Measurements from ENCODE around the gene ADM2. TPM values are rescaled to one million over a fixed set of nuclear protein-coding genes. Genes with fewer than 3 reads are reported as not detected.

The ADM2 gene
- total RNA-seq, 2 donors from 2014 or later: 6.0 to 7.0 TPM

DNA sequence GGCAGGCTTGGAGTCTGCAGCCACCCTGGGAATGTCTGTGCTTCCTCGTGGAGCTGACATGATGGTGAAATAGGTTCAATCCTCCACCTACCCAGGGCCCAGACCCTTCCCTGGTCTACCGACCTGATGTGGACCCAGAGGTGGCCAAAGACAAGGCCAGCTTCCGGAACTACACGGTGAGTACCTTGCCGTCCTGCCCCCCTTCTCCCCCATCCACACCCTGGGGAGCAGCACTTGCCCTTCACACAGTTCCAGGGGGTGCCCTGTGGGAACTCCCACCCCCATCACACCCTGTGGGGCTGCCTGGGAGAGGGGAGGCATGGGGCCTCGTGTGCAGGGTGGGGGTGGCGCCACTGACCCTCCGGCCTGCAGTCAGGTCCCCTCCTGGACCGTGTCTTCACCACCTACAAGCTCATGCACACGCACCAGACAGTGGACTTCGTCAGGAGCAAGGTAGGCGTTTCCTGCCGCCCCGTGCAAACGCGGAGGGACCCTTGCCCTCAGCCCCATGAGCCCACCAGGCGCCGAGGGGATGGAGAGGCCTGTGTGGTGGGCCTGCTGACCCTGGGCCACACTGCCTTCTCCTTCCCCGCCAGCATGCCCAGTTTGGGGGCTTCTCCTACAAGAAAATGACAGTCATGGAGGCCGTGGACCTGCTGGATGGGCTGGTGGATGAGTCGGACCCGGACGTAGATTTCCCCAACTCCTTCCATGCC, 6.1 kb downstream of the ADM2 start:
- Mint-ChIP-seq H3K27ac (no peak overlapping the region), H3K9me3 (no peaks in the 10 kb centered on the region), H3K36me3 (no peaks in the 10 kb centered on the region)
- peak in 1 of 2 donors; percentile 18 for ATAC-seq
- DNase-seq (ENCODE audit: low spot score in 2 of 2): no peak

DNA sequence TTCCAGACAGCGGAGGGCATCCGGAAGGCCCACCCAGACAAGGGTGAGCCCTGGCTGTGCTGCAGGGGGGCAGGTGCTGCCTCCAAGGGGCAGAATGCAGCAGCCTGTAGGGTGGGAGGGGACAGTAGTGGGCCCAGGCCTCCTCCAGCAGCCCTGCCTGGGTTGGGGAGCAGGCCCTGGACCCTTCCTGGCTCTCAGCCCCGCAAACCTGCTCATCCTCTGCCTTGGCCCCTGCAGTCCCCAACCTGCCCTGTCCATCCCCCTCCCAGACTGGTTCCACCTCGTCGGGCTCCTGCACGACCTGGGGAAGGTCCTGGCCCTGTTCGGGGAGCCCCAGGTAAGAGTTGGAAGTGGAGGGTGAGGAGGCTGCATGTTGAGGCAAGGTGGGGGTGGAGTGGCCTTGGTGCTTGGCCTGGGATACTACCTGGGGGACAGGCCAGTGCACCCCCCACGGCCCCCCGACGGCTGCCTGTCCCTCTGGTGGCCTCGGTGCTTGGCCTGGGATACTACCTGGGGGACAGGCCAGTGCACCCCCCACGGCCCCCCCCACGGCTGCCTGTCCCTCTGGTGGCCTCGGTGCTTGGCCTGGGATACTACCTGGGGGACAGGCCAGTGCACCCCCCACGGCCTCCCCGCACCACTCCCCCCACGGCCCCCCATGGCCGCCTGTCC, 6.8 kb downstream of the ADM2 start:
- H3K27ac Mint-ChIP-seq: no peak overlapping the region
- H3K36me3 Mint-ChIP-seq: no peaks in the 10 kb centered on the region
- DNase-seq (ENCODE audit: low spot score in 2 of 2) (no peak), ATAC-seq (no peak)
- H3K9me3 Mint-ChIP-seq: no peaks in the 10 kb centered on the region

- DNase-seq (ENCODE audit: low spot score in 2 of 2) (no peak), ATAC-seq (no peak)
- no peaks in the 10 kb centered on the region for H3K9me3 Mint-ChIP-seq
- H3K36me3 Mint-ChIP-seq: no peaks in the 10 kb centered on the region
- no peak overlapping the region for H3K27ac Mint-ChIP-seq
These were observed 7.5 kb downstream of the ADM2 start for GRCh38 chr22:50488886-50489285.

- Mint-ChIP-seq H3K9me3 (no peaks in the 10 kb centered on the region), H3K36me3 (no peaks in the 10 kb centered on the region), H3K27ac (no peak overlapping the region)
- no peak for DNase-seq (ENCODE audit: low spot score in 2 of 2)
- no peak for ATAC-seq
These were observed 8.3 kb downstream of the ADM2 start for GRCh38 chr22:50489363-50490243.

DNA sequence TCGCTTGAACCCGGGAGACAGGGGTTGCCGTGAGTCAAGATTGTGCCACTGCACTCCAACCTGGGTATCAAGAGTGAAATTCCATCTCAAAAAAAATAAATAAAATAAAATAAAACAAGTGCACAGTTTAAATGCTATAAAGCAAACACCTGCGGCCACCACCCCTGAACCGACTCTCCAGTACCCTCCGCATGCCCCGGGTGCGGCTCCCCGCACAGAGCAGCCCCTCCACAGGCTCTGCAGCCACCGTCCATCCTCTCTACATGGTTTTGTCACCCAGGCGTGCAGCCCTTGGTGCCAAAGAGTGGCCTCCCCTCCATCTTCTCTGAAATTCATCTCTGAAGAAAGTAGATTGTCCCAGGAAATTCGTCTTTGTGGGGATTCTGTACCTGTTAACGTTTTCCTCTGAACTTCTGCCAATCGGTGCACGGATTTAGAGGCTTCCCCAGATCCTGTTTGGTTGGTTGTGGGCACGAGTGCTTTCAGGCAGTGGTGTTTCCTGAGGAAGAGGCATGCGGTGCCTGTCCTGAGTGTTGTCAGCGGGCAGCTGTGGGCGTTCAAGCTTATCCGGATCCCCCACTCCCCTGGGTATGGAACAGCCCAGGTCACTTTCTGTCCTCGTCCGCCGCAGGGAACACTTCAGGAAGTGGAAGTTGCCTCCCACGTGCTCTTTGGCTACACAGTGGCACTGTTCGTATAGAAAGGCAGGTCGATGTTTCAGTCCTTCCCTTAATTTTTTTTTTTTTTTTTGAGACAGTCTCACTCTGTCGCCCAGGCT, 9.4 kb downstream of the ADM2 start:
- Mint-ChIP-seq H3K27ac (peak overlapping the region; percentile 16 to 62), H3K9me3 (no peaks in the 10 kb centered on the region), H3K36me3 (no peaks in the 10 kb centered on the region)
- no peak for DNase-seq (ENCODE audit: low spot score in 2 of 2)
- ATAC-seq: peak; percentile 29 to 77

DNA sequence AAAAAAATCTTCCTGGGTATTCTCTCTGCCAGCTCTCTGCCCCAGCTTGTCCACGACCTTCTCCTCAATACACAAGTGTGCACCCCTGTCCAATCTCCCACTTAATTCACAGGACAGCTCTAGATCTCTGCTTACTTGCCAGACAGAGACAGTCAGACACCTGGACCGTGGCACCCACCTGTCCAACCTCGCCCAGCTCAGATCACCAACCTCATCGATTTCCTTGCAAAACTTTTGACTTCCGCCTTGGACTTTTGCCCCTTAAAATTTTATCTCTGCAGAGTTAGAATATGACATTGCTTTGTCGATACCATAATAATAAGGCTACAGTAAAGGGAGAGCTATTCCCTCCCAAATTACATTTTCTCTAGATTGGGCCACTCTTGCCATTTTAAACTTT, 15.8 kb downstream of the ADM2 start:
- ATAC-seq: no peak
- Mint-ChIP-seq H3K27ac (no peak overlapping the region), H3K9me3 (no peaks in the 10 kb centered on the region)

GRCh38 chr22:50498322-50498890, 17.1 kb downstream of the ADM2 start:
- no peaks in the 10 kb centered on the region for H3K9me3 Mint-ChIP-seq
- peak overlapping the region in 1 of 2 donors; percentile 50 for H3K27ac Mint-ChIP-seq

More for the DNA sequence above, 15.8 kb downstream of the ADM2 start:
- DNase-seq (ENCODE audit: low spot score in 2 of 2): no peak
- H3K36me3 Mint-ChIP-seq: no peaks in the 10 kb centered on the region

GRCh38 chr22:50500452-50500851, 19.1 kb downstream of the ADM2 start:
- Mint-ChIP-seq H3K9me3 (no peaks in the 10 kb centered on the region), H3K27ac (no peak overlapping the region), H3K36me3 (no peaks in the 10 kb centered on the region)
- DNase-seq (ENCODE audit: low spot score in 2 of 2): no peak
- no peak for ATAC-seq

More at GRCh38 chr22:50498322-50498890, 17.1 kb downstream of the ADM2 start:
- DNase-seq (ENCODE audit: low spot score in 2 of 2): peak in 1 of 2 donors; percentile 74
- H3K36me3 Mint-ChIP-seq: no peaks in the 10 kb centered on the region
- peak; percentile 91 for ATAC-seq

GRCh38 chr22:50502096-50502495, 20.8 kb downstream of the ADM2 start:
- no peaks in the 10 kb centered on the region for H3K9me3 Mint-ChIP-seq
- H3K36me3 Mint-ChIP-seq: peaks cover 2 to 4% of the 10 kb centered on the region in 2 donors
- DNase-seq (ENCODE audit: low spot score in 2 of 2) (no peak), ATAC-seq (no peak)
- H3K27ac Mint-ChIP-seq: no peak overlapping the region

GRCh38 chr22:50502628-50503474, 21.5 kb downstream of the ADM2 start:
- Mint-ChIP-seq H3K9me3 (no peaks in the 10 kb centered on the region), H3K36me3 (peaks cover 6 to 8% of the 10 kb centered on the region in 2 donors), H3K27ac (no peak overlapping the region)
- DNase-seq (ENCODE audit: low spot score in 2 of 2): no peak
- ATAC-seq: no peak

- peaks cover 6 to 11% of the 10 kb centered on the region in 2 donors for H3K36me3 Mint-ChIP-seq
- H3K9me3 Mint-ChIP-seq: no peaks in the 10 kb centered on the region
- ATAC-seq (no peak), DNase-seq (ENCODE audit: low spot score in 2 of 2) (no peak)
- H3K27ac Mint-ChIP-seq: no peak overlapping the region
These were observed 22.3 kb downstream of the ADM2 start for GRCh38 chr22:50503475-50504145.

DNA sequence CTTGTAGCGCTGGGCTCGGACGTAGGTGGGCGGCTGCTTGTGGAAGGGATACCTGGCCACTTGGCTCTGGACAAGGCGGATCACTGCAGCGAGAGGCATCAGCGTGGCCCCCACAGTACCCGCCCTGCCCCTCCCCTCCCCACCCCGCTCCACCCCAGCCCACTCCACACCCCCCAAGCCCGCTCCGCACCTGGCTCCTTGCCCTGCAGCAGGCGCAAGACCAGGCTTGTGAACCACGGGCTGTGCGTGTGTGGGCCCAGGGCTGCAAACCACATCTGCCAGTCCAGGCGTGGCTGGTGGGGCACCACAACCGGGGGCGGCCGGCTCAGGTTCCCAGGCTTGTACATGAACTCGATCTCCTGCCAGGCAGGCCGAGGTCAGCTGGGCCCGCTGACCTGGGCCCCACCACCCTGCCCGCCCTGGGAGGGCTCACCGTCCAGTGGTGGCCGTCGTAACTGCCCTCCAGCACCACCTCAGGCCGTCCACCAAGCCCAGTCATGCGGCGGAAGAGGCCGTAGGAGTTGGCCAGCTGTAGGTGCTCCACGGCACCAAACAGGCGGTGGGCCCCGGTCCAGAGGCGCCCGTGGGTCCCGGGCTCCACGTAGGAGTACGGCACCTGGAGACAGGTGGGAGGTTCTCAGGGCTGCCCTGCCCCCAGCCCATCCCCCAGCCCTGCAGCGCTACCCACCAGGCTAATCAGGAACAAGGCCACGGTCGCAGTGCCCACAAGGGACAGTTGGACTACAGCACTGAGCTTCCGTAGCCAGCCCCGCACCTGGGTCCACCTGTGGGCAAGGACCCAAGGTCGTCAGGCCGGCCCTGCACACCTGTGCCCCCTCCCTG, 23.2 kb downstream of the ADM2 start:
- H3K27ac Mint-ChIP-seq: no peak overlapping the region
- H3K36me3 Mint-ChIP-seq: peaks cover 12 to 21% of the 10 kb centered on the region in 2 donors
- H3K9me3 Mint-ChIP-seq: no peaks in the 10 kb centered on the region
- ATAC-seq (no peak), DNase-seq (ENCODE audit: low spot score in 2 of 2) (no peak)

DNA sequence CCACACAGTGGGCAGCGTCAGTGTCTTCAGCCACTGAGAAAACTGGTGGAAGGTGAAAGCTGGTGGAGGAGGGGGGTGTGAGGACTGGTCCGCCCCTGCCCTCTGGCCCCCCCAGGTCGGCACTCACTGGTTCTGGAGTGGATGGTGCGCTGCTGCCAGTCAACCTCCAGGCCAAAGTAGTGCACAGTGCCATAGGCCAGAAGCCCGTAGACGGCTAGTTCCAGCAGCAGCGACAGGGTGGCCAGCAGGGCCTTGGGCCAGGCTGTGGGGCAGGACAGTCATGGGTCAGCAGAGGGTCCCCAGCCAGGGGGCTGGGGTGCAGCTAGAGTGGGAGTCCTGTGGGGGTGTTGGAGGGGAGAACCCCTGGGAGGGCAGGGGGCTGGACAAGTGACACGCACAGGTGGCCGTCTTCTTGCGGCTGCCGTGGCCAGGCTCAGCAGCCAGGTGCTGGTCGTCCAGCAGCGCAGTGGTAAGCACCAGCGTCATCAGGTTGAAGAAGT, 24.0 kb downstream of the ADM2 start:
- H3K9me3 Mint-ChIP-seq: no peaks in the 10 kb centered on the region
- no peak overlapping the region for H3K27ac Mint-ChIP-seq
- ATAC-seq (no peak), DNase-seq (ENCODE audit: low spot score in 2 of 2) (no peak)
- H3K36me3 Mint-ChIP-seq: peaks cover 12 to 22% of the 10 kb centered on the region in 2 donors

All from activated naive CD4-positive, alpha-beta T cell treated with anti-CD3 and anti-CD28 coated beads, Interleukin-2, amount 50 U/mL, for 72 hours (primary cell).